ENCODE measurements around the gene SPATA33.
A peak's percentile ranks its signal among the peaks of the same experiment; 100 is the strongest.
"Not testable (repeated sequence)": the region's sequence is repeated elsewhere in the genome, so short reads cannot be mapped to it uniquely, and the experiment has no call there.

The SPATA33 gene

GRCh38 chr16:89658221-89658879 lies 714 bp downstream of the SPATA33 start:
- peak overlapping the region; percentile 97 for H3K4me3 ChIP-seq (ENCODE audit: low read length)
- DNase-seq (ENCODE audit: low read depth) = no peak
- TF ChIP-seq CTCF (conservative IDR thresholded peaks at IDR 0.05; ENCODE audit: low read depth, low read length) = no peak

GRCh38 chr16:89660146-89660545 lies 2.5 kb downstream of the SPATA33 start:
- TF ChIP-seq CTCF (conservative IDR thresholded peaks at IDR 0.05; ENCODE audit: low read depth, low read length) = no peak
- no peak for DNase-seq (ENCODE audit: low read depth)
- no peak overlapping the region for H3K4me3 ChIP-seq (ENCODE audit: low read length)

GRCh38 chr16:89661215-89661614 lies 3.6 kb downstream of the SPATA33 start:
- DNase-seq (ENCODE audit: low read depth) = no peak
- no peak for TF ChIP-seq CTCF (conservative IDR thresholded peaks at IDR 0.05; ENCODE audit: low read depth, low read length)
- no peak overlapping the region for H3K4me3 ChIP-seq (ENCODE audit: low read length)

GRCh38 chr16:89664238-89664637 lies 6.6 kb downstream of the SPATA33 start:
- H3K4me3 ChIP-seq (ENCODE audit: low read length); DNase-seq (ENCODE audit: low read depth): not testable (repeated sequence)

- not testable (repeated sequence) for DNase-seq (ENCODE audit: low read depth); H3K4me3 ChIP-seq (ENCODE audit: low read length)
- peak; percentile 47 for TF ChIP-seq CTCF (conservative IDR thresholded peaks at IDR 0.05; ENCODE audit: low read depth, low read length)
Measured at GRCh38 chr16:89667000-89667399, 9.4 kb downstream of the SPATA33 start.

- TF ChIP-seq CTCF (conservative IDR thresholded peaks at IDR 0.05; ENCODE audit: low read depth, low read length) = no peak
- H3K4me3 ChIP-seq (ENCODE audit: low read length) = no peak overlapping the region
- DNase-seq (ENCODE audit: low read depth) = no peak
Measured at GRCh38 chr16:89667633-89668032, 10.0 kb downstream of the SPATA33 start.

GRCh38 chr16:89668790-89669158 lies 11.1 kb downstream of the SPATA33 start:
- H3K4me3 ChIP-seq (ENCODE audit: low read length) = no peak overlapping the region
- no peak for TF ChIP-seq CTCF (conservative IDR thresholded peaks at IDR 0.05; ENCODE audit: low read depth, low read length)
- no peak for DNase-seq (ENCODE audit: low read depth)
